Measurements from ENCODE around the gene VSTM1. TPM values are rescaled to one million over a fixed set of nuclear protein-coding genes. Genes with fewer than 3 reads are reported as not detected.
"Not testable (repeated sequence)": the region's sequence is repeated elsewhere in the genome, so short reads cannot be mapped to it uniquely, and the experiment has no call there.

VSTM1 gene
- total and polyA plus RNA-seq, 2 of the 8 experiments (the other 6 are each of a cell fraction or from before 2014, with no cell fraction given), result 0.12 to 0.65 TPM

- H3K56ac ChIP-seq (replicated peaks; ENCODE audit: insufficient read length, low read depth, low read length); H4K5ac ChIP-seq (ENCODE audit: insufficient read length, low read depth, low read length); H2AK5ac ChIP-seq (ENCODE audit: low read depth, low read length); H3K18ac ChIP-seq (ENCODE audit: extremely low read depth, low read length); H3K23ac ChIP-seq (ENCODE audit: insufficient read length); H3K14ac ChIP-seq (ENCODE audit: insufficient read length); H3K79me1 ChIP-seq (ENCODE audit: low read depth, low read length); H3K23me2 ChIP-seq (ENCODE audit: low read depth, low read length); H3K27ac ChIP-seq (ENCODE audit: low read depth, low read length); H3K9me3 ChIP-seq (ENCODE audit: insufficient read depth in 2 of 2, low read depth in 1 of 2, low read length in 1 of 2); FAIRE-seq; H2BK15ac ChIP-seq (ENCODE audit: low read length); H2BK120ac ChIP-seq (replicated peaks; ENCODE audit: low read depth, low read length); H3K27me3 ChIP-seq (replicated peaks in 1 of 4; ENCODE audit: control insufficient read depth in 3 of 4, extremely low read depth in 1 of 4, insufficient read depth in 3 of 4, low read length in 3 of 4); H4K8ac ChIP-seq (ENCODE audit: extremely low read depth, insufficient read depth, low read length); H3K9ac ChIP-seq (replicated peaks in 1 of 4; ENCODE audit: extremely low read depth in 1 of 4, low read depth in 3 of 4, low read length in 3 of 4); H4K91ac ChIP-seq (replicated peaks; ENCODE audit: insufficient read length, low read length); H3K4me2 ChIP-seq (ENCODE audit: insufficient read depth in 1 of 2, low read depth in 2 of 2, low read length in 2 of 2); DNase-seq (ENCODE audit: low read depth in 1 of 2, low spot score in 2 of 2); H4K20me1 ChIP-seq (replicated peaks in 1 of 2; ENCODE audit: control insufficient read depth in 1 of 2, insufficient read depth in 2 of 2, low read length in 2 of 2); H2BK12ac ChIP-seq (ENCODE audit: low read depth, low read length); H3K79me2 ChIP-seq (ENCODE audit: control insufficient read depth in 1 of 2, insufficient read depth in 2 of 2, low read length in 2 of 2); H3K36me3 ChIP-seq (ENCODE audit: control insufficient read depth in 2 of 4, insufficient read depth in 4 of 4, low read length in 3 of 4); H3K4me3 ChIP-seq (ENCODE audit: extremely low read depth in 1 of 4, insufficient read depth in 2 of 4, low read depth in 3 of 4, low read length in 4 of 4); H2AFZ ChIP-seq (ENCODE audit: low read length): not testable (repeated sequence)
- peak overlapping the region; percentile 1; the same call in 1 of the 2 replicates for H2BK20ac ChIP-seq (ENCODE audit: low read length)
- ChIA-PET POLR2A (ENCODE audit: partially characterized antibody) (interaction anchor here (0.6 to 2.3 kb wide), 5 partner anchors 20 to 100 kb away, joined by 3 to 6 read pairs (median 4); partner anchors contain the start of gene CNOT3), CTCF (ENCODE audit: partially characterized antibody) (interaction anchor here (0.6 to 2.5 kb wide), 6 partner anchors 13 to 227 kb away, joined by 3 to 8 read pairs (median 4); no protein-coding TSS in a partner anchor)
- peak overlapping the region; percentile 55 for H3K4ac ChIP-seq (replicated peaks; ENCODE audit: insufficient read length, low read depth, low read length)
- H3K4me1 ChIP-seq (replicated peaks in 1 of 4; ENCODE audit: control insufficient read depth in 3 of 4, insufficient read depth in 4 of 4, low read length in 3 of 4), result peaks cover 2 to 13% (median 4%) of the 10 kb centered on the region in 4 experiments; a peak in 6 of 7 replicates
- peak overlapping the region; percentile 62; the same call in 1 of the 2 replicates for H2BK5ac ChIP-seq (ENCODE audit: low read depth, low read length)
- 83% methylated on average over 5 of the region's 5 CpGs; no CpG with 5 or more reads in 1 of the 2 experiments for WGBS, 2 experiments (ENCODE audit: extremely low coverage in 1 of 2, insufficient coverage in 1 of 2, insufficient read length in 1 of 2, insufficient replicate concordance in 2 of 2, low coverage in 1 of 2, low lambda C conversion rate in 2 of 2, missing lambda C conversion rate in 1 of 2)
- TF ChIP-seq EGR1 (IDR thresholded peaks at IDR 0.05; ENCODE audit: borderline replicate concordance, low read depth, low read length) (peak; percentile 80; the same call in 1 of the 2 replicates), E2F6 (IDR thresholded peaks at IDR 0.05) (0 out of 2 replicates have a peak, but pooled peaks have one; percentile 2)
These were observed 27.2 kb downstream of the VSTM1 start for GRCh38 chr19:54036542-54036941.
